ENCODE results near the gene PEA15.

PEA15 gene

DNA sequence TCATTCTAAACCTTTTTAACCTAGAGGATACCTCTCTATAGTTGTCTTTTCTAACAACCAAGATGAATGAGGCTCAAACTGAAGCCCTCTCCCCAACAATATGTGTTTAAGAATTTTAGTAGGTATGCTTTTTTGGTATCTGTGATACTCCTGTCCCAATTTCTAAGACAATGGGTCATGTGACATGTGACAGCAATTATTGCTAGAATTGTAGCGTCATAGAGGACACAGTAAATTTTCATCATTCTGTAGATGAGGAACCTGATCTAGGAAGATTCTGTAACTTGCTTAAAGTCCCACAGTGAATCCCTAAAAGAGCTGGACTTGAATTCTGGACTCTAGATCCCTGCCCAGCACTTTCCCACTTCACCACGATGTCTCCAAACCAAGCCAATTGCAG, 26.5 kb upstream of the PEA15 start:
- in situ Hi-C loops (cut with MboI; ENCODE audit: low sequenced_read_pairs): no loop called here

DNA sequence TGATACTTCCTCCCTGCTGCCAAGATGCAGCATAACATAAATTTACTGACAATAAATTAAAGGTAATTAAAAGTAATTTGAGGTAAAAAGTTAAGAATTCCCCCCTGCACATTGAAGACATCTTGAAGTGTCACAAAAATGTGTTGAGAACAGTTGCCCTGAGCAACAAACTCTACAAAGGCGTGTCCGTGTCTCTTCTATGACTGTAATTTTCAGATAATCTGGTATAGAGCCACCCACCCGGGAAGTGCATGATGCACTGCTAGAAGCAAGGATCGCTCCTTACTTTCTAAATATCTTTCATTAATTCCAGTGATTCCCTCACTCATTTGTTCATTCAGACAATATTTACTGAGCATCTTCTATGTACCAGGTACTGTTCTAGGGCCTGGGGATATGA, 25.8 kb upstream of the PEA15 start:
- in situ Hi-C loops (cut with MboI; ENCODE audit: low sequenced_read_pairs): no loop called here

DNA sequence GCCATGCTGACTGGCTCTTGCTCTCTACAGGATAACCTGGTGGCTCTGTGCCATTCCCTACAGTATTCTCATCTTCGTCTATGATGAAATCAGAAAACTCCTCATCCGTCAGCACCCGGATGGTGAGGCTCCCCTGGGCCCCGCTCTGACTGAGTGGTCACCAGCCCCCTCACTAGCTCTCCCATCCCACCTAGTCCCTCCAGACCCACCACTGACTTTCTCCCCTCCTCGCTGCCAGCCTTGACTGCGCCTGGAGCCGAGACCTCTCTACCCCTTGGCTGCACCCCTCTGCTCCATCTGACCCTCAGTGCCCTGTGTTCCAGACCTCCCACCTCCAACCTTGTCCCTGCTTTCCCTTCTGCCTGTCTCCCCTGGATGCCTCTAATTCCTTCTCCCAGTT, 18.9 kb upstream of the PEA15 start:
- in situ Hi-C loops (cut with MboI; ENCODE audit: low sequenced_read_pairs): no loop called here

DNA sequence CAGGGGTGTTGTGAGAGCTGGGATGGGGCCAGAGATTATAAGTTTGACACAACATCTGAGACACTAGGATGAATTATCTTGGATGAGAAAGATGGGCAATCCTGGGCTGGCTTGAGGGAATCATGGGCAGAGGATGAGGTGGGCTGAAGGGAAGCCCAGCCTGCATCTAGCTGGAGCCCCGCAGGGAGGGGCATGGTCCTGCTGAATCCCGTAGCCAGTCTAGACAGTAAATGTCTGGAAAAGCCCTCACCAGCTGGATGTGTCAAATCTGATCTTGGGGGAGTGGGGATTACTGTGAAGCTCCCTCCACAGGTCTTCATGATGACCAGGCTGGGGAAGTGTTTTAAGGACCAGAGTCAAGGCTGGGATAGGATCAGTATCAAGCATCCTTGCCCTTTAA, 18.5 kb upstream of the PEA15 start:
- in situ Hi-C loops (cut with MboI; ENCODE audit: low sequenced_read_pairs): no loop called here

DNA sequence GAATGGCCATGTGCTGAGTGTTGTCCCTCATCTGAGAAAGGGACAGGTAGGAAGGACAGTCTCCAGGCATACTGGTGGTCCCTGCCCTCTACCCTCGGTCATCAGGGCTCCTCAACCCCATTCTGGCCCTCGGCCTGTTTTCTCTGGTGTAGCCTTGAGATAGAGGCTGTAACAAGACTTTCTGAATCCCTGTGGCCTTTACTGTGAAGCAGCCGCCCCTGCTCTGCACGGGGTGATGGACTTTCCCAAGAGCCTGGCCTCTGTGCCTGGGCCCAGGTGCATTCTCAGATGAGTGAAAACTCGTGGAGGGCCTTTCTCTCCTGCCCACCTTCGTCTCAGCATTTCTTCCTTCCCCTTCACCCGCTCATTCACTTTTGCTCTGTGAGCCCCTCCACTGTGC, 17.8 kb upstream of the PEA15 start:
- in situ Hi-C loops (cut with MboI; ENCODE audit: low sequenced_read_pairs): no loop called here

DNA sequence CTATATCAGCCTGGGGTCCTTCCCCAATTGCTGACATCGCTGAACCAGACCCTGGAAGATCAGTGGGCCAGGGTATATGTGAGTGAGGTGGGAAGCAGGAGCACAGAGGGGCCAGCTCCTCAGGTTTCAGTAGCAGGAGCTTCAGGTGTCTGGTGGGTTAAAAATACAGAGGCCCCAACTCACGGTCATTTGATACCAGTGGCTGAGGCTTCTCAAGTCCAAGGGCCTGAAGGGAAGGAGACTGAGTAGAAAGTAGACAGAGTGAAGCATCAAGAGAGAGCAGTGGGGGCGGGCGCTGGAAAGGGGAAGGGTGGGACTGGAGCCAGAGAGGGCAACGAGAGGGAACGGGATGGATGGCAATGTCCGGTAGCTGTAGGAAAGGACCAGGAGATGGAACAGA, 16.8 kb upstream of the PEA15 start:
- in situ Hi-C loops (cut with MboI; ENCODE audit: low sequenced_read_pairs): no loop called here

DNA sequence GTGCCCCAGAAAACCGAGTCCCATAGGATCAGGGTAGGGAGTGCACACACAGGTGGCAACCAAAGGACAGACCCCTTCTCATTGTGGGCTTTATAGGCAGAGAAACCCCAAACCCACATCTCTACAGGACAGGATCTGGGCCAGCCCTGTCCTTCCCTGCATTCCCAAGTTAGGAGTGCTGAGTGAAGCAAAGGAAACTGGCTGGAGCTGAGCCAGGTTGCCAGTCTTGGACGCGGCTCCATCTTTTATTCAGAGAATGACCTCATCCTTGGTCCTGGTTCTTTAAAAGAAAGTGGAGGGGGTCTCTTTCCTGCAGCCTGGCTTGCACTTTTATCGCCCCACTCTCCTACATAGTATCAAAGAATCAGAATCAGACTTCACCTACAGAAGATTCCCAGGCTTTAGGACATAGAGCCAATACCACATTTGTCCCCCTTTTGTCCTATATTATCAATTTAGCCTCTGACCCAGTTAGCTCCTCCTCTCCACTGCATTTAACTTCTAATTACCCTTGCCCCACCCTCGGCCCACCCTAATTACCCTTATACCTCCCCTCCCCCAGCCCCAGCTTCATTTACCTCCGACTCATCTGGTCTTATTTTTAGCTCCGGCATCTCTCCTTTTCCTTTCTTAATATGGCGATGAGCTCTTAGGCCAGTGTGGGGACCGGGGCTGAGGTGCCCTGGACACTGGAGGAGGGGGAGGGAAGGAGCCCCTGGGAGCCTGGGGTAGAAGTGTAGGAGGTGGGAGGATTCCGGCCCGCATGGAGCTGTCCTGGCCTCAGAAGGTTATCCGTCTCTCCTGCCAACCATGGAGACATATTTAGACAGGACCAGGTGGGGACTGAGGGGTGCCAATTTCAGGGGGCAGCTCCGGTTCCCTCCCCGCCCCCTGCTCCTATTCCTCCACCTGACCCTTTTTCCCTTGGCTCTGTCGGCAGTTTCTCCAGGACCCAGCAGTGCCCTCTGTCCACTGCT, 15.2 kb upstream of the PEA15 start, which contains the start of gene CASQ1:
TSS of gene CASQ1 (plus strand) at position 927 of the 977 bp plus-strand sequence. CDS start 177 bp downstream, outside the sequence.
- in situ Hi-C loops (cut with MboI; ENCODE audit: low sequenced_read_pairs): no loop called here

DNA sequence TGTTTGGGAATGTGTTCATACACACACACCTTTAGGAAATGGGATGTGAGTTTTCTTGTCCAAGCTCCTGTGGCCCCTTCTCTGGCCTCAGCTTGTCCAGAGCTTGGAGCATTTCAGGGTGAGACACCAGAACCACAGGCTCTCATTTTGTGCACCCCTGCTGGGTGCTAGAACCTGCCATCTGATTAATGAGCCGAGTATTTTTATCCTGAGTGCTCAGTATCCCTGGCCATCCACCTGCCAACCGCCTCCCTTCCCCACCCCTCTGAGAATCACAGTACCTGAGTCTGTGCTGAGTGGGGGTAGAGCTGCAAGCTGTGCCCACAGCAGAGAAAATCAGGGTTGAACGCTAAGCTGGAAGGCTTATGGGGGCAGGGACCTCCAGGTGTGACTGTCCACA, 13.4 kb upstream of the PEA15 start:
- in situ Hi-C loops (cut with MboI; ENCODE audit: low sequenced_read_pairs): no loop called here

DNA sequence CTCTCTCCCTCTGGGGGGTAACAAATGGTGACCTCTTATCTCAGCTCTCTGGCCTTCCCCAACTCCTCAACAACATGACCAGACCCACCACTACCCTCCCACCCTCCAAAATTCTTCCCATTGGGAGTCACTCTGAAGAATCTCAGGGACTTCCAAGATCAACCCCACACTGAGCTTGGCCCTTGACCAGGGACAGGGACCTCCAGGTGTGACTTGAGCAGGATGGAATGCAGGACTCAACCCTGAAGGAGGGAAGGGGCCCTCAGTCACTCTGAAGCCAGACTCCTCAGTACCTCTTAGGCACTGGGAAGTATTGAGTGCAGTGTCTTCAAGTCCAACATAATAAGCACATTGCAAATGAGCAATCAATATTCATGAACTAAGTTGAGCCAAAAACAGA, 12.9 kb upstream of the PEA15 start:
- in situ Hi-C loops (cut with MboI; ENCODE audit: low sequenced_read_pairs): no loop called here

DNA sequence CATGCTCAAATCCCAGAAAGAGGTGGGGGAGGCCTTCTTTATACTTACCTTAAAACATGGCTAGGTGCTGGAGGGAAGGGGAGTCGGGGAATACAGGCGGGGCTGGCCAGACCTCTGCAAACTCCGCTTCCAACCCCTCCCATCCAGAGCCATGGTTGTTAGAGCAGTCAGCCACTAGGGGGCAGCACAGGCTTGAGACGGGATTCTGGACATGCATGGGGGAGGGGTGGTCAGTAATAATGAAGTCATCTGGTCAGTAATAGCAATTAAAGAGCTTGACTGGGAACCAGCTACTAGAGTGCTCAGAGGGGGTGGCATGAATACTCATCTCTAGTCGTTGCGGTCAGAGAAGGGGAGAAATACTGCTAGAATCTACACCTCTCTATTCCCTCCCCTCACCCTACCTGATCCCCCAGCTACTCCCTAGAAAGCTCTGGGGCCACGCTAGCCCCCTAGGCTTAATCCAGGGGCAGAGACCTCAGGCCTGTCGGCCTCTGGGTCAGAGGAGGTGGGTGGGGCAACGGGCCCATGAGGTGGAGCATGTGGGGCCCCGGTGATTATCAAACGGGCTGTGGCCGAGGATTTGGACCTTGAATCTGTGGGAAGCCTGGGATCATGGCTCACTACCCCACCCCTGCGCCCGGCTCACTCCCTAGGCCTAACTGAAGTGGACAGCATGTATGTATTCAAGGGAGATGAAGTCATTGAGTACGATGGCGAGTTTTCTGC, 11.9 kb upstream of the PEA15 start:
- in situ Hi-C loops (cut with MboI; ENCODE audit: low sequenced_read_pairs): no loop called here

DNA sequence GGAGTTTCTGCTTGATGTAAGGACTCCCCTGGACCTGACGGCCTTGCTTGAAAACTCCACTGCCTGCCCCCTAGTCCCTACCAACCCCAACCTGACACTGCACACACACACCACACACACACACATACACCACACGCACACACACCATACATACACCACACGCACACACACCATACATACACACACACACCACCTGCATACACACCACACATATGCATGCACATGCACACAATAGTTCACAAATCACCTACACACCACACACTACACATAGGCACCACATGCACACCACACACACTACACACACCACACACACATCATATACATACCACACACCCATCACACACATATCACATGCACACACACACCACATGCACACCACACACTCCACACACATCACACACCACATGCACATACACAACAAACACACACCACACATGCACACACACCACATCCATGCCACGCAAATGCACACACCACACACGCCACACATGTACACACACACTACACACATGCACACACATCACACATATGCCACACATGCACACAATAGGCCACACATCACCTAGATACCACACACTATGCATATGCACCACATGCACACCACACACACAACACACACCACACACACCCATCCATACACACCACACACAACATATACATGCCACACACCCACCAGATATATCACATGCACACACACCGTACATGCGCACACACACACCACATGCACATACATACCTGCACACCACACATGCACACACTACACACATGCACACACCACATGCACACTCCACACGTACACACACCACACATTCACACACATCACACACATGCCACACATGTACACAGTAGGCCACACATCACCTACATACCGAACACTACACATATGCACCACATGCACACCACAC, 11.1 kb upstream of the PEA15 start:
- in situ Hi-C loops (cut with MboI; ENCODE audit: low sequenced_read_pairs): no loop called here

DNA sequence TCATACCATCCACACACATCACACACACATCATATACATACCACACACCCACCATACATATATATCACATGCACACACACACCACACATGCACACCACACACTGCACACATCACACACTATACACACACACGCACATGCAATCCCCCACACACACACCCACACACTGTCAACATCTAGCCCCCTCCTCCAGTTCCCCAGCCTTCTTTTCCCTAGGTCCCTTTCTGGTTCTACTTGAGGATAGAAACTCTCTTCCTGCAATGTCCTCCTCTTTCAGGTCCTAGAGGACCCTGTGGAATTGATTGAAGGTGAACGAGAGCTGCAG, 10.5 kb upstream of the PEA15 start:
- in situ Hi-C loops (cut with MboI; ENCODE audit: low sequenced_read_pairs): no loop called here

DNA sequence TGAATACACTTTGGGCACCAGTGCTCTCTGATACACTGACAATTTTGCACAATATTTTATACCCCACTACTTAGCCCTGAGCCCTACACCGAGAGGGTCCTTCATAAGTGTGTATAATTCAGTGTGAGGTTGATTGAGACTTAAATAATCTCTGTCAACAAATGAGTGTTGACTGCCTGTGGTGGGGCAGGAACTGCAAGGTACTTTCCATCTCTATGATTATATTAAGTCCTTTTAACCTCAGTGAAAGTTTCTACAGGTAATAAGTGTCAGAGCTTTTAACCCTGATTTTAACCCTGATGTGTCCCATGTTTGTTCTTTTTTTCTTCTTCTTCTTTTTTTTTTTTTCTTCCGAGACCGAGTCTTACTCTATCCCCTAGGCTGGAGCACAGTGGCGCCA, 9.0 kb upstream of the PEA15 start:
- in situ Hi-C loops (cut with MboI; ENCODE audit: low sequenced_read_pairs): no loop called here

DNA sequence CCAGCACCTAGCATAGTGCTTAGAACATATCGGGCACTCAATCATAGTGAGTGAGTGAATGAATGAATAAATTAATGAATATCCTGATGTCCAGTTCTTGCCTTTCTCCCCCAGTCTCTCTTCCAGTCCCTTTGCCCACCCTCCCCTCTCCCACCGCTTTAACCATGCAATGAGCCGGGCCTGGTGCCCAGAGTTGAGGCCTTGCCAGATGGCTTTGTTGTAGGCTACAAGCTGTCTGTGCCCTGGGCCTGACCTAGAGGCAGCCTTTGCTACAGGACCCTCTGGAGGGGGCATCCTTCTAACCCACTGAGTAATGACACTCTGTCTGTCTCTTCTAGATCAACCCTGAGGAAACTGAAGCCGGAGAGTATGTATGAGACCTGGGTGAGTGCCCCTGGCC, 8.0 kb upstream of the PEA15 start:
- in situ Hi-C loops (cut with MboI; ENCODE audit: low sequenced_read_pairs): no loop called here

DNA sequence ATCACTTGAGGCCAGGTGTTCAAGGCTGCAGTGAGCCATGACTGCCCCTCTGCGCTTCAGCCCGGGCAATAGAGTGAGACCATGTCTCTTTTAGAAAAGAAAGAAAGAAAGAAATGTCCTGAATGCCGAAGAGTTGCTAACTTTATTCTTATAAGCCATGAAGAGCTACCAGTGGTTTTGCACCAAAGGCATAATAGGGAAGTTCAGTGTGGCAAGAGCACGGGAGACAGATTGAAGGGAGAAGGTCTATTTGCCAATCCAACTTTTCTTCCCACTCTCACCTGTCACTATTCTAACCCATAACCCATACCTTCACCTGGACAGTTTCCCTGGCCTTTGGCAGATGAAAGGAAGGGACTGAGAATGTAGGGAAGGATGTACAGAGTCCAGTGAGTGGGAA, 4.4 kb upstream of the PEA15 start:
- in situ Hi-C loops (cut with MboI; ENCODE audit: low sequenced_read_pairs): no loop called here

DNA sequence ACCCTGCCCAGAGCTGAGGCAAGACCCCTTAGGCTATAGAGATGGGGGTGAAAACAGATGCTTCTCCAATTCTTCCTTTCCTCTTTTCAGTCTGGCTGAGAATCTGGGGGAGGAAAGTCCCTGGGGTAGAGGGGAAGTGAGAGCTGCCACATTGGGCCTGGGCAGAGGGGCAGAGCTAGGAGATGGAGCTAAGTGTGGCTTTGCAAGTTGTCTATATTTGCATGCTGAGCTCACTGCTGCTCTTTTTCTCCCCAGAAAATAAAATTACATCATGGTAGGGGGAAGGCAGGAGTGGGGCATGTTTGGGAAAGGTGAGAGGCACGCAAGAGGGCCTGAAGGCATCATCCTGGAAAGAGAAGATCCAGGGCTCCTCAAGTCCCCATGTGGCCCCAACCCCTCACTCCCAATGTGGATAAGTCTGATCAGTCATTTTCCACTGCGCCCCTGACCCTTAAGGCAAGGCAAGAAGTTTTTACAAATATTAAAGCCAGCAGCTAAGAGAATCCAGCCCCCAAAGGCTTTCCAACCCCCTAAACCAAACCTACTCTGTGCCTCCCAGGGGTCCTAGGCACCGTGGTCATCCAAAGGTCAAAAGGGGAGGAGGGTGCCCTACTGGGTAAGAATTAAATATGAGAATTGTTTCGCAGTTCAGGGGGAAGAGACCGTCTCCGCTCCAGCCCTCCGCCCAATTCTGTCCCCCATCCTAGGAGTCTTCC, 500 bp upstream of the PEA15 start:
- in situ Hi-C loops (cut with MboI; ENCODE audit: low sequenced_read_pairs): no loop called here

DNA sequence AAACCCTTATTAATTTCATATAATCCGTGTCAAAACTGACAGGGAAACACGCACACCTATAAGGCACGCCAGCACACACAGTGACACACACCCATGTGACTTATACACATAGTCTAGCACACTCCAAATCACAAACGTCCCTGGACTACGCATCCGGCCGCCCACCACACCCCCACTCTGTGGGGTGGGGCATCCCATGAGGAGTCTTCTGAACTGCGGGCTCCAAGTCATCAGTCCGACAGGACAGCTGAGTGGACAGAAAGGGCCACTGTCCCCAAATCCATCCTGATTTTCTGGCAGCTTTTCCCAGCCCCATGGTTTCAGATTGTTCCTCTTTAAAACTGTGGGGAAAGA, 829 bp downstream of the PEA15 start:
- in situ Hi-C loops (cut with MboI; ENCODE audit: low sequenced_read_pairs): no loop called here

DNA sequence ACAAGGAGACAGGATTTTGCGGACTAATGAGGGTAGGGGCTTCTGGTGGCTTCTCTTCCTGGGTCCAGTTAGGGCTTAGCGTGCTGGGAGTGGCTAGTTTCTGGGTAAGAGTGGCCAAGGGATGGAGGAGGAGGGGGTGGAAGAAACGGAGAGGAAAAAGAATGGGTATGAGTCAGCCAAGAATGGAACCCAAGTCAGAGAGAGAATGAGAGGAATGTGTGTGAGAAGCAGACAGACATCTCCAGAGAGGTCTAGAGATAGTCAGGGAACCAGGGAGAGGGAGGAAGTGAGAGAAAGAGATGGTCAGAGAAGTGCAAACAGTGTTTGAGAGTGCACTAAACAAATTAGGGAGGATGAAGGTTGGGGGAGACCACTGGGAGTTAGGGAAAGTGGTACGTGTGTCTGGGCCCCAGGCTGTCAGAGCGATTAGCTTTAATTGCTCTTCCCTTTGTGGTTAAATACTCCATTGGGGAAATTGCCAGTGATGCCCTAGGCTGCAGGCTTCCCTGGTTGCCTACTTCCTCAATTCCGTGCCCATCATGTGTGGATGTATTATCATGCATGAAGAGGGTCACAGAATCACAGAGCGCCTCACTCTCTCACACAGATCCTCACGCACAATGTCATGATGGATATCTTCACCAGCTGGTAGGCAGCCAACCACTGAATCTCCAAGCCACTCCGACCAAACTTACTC, 1.4 kb downstream of the PEA15 start:
- in situ Hi-C loops (cut with MboI; ENCODE audit: low sequenced_read_pairs): no loop called here

DNA sequence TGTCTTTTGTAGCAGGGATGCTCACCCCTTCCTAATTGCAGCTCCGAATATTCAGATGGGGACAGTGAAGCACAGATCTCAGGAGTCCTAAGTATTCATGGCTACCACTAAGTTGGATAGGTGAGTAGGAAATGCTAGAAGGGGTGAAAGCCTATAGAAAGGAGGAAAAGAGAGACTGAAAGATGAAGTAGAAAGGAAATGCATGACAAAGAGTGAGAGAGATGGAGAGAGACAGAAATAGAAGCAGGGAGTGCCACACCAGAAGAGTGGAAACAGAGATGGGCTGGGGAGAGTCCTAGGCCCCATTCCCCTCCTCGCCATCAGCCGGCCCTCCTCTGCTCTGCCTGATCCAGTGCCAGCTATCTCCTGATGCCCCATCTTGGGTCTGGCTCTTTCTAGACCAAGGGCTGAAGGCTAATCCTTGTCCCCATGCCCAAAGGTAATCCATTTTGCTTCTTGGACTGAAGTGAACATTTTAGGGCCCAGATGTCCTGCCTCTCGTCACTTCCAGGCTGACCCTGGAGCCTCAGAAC, 2.0 kb downstream of the PEA15 start:
- in situ Hi-C loops (cut with MboI; ENCODE audit: low sequenced_read_pairs): no loop called here
